ENCODE results near the gene GPR33. TPM values are rescaled to one million over a fixed set of nuclear protein-coding genes. Genes with fewer than 3 reads are reported as not detected.

The GPR33 gene, protein sequence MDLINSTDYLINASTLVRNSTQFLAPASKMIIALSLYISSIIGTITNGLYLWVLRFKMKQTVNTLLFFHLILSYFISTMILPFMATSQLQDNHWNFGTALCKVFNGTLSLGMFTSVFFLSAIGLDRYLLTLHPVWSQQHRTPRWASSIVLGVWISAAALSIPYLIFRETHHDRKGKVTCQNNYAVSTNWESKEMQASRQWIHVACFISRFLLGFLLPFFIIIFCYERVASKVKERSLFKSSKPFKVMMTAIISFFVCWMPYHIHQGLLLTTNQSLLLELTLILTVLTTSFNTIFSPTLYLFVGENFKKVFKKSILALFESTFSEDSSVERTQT
- total RNA-seq (not detected), polyA plus RNA-seq (not detected)
- long read RNA-seq, donor 1 = 0 reads
- long read RNA-seq, donor 2 = 0 reads
- long read RNA-seq, donor 3 = 0 reads
- long read RNA-seq, donor 4 = 0 reads
- long read RNA-seq, donor 5 = 0 reads

DNA sequence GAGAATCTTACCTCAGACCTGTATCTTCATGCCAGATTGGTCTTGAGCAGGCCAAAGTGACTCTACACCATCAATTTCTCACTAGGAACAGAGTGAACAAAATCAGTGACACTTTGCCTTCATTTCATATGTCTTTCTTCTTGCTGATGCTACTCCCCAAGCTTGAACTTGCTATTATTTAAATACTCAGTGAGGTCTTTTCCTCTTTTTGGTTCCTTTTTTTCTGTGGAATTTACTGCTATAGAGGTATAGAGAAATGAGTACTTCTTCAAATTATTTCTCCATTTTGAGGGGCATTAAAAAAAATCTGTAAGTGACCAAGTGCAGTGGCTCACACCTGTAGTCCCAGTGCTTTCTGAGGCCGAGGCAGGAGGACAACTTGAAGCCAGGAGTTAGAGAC is at the start of gene GPR33:
GPR33 (minus strand) TSS at position 154 of the 400 bp plus-strand sequence. CDS start 4,074 bp downstream, outside the sequence.
- DNase-seq = no peak

DNA sequence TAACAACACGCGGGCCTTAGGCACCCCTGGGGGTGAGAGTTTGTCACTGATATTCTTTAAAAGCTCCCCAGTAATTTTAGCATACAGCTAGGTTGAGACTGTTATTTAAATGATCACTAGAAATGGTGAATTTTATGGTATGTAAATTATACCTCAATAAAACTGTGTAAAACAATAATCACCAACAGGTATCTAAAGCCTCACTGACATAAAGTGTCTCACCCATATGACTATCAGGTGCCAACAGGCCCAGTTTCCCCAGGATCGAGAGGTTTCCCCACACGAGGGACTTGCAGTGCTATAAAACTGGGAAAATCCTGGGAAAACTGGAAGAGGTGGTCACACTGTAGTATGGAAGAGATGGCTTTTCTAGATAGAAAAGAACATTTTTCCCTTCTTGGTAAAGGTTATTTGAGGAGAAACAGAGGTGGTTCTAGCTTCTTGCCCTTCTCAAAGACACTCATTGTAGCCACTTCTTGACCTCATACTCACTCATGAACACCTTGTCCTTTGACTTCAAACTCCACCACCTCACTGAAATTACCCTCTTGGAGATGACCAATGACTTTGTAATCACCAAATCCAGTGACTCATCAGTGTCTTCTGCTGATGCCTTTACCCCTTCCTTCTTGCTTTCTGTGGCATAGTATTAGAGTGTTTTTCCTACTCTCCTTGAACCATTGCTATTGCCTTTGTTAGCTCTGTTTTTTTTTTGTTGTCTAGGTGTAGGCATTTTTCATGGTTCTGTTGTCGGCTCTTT is 48.5 kb upstream of the GPR33 start:
- no peak for ATAC-seq (ENCODE audit: insufficient read depth, low FRiP score)
- WGBS, 2 donors = 82 to 84% methylated on average over 5 of the region's 5 CpGs
- no peaks in the 10 kb centered on the region for H3K4me1 ChIP-seq (ENCODE audit: control insufficient read depth in 5 of 5, insufficient read depth in 5 of 5, low read length in 5 of 5)

More for the DNA sequence above, at the start of gene GPR33:
- Histone ChIP-seq H3K36me3 (ENCODE audit: control insufficient read depth in 4 of 4, insufficient read depth in 4 of 4, low read length in 4 of 4) (no peaks in the 10 kb centered on the region), H3K27ac (ENCODE audit: low read depth in 1 of 2, low read length in 1 of 2) (no peak within 1 kb of the TSS), H3K9ac (ENCODE audit: insufficient read depth in 1 of 2, low read length in 2 of 2) (no peak within 1 kb of the TSS), H3K4me3 (no peak within 1 kb of the TSS), H3K4me1 (ENCODE audit: control insufficient read depth in 5 of 5, insufficient read depth in 5 of 5, low read length in 5 of 5) (no peaks in the 10 kb centered on the region), H3K9me3 (ENCODE audit: control insufficient read depth in 4 of 4, insufficient read depth in 3 of 4, low read length in 3 of 4) (no peaks in the 10 kb centered on the region), H3K27me3 (ENCODE audit: control insufficient read depth in 3 of 3, insufficient read depth in 3 of 3, low read length in 2 of 3) (no peaks in the 10 kb centered on the region)
- TF ChIP-seq, protein P1, sequence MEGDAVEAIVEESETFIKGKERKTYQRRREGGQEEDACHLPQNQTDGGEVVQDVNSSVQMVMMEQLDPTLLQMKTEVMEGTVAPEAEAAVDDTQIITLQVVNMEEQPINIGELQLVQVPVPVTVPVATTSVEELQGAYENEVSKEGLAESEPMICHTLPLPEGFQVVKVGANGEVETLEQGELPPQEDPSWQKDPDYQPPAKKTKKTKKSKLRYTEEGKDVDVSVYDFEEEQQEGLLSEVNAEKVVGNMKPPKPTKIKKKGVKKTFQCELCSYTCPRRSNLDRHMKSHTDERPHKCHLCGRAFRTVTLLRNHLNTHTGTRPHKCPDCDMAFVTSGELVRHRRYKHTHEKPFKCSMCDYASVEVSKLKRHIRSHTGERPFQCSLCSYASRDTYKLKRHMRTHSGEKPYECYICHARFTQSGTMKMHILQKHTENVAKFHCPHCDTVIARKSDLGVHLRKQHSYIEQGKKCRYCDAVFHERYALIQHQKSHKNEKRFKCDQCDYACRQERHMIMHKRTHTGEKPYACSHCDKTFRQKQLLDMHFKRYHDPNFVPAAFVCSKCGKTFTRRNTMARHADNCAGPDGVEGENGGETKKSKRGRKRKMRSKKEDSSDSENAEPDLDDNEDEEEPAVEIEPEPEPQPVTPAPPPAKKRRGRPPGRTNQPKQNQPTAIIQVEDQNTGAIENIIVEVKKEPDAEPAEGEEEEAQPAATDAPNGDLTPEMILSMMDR (IDR thresholded peaks at IDR 0.05; ENCODE audit: control extremely low read depth, extremely low read depth) = no peak
- ATAC-seq (ENCODE audit: insufficient read depth, low FRiP score) = no peak
- 43 to 63% methylated on average over 1 of the region's 1 CpG for WGBS, 2 donors

DNA sequence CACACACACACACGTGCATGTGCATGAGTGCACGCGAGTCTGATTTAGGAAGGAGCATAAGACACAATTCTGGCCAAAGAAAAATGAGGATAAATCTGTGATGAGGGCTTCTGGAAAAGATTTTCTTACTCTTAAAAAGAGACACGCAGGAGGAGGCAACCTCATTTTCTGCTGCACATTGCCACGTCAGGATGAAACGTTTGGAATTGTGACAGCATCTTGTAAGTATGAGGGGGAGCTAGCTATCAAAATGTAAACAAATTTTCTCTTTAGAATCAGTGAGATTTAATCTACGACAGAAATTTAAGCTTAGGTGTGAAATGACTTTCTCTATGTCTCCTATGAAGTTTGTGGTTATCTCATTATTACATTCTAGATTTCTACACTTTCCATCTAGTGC is 42.3 kb upstream of the GPR33 start:
- no peaks in the 10 kb centered on the region for H3K36me3 ChIP-seq (ENCODE audit: control insufficient read depth in 4 of 4, insufficient read depth in 4 of 4, low read length in 4 of 4)
- H3K9ac ChIP-seq (ENCODE audit: insufficient read depth in 1 of 2, low read length in 2 of 2) = no peak overlapping the region
- ATAC-seq (ENCODE audit: insufficient read depth, low FRiP score) (no peak), DNase-seq (no peak)
- no peak overlapping the region for H3K4me3 ChIP-seq
- no peaks in the 10 kb centered on the region for H3K27me3 ChIP-seq (ENCODE audit: control insufficient read depth in 3 of 3, insufficient read depth in 3 of 3, low read length in 2 of 3)
- H3K27ac ChIP-seq (ENCODE audit: low read depth in 1 of 2, low read length in 1 of 2) = no peak overlapping the region
- peaks cover 0 to 4% (median 0%) of the 10 kb centered on the region in 4 donors for H3K9me3 ChIP-seq (ENCODE audit: control insufficient read depth in 4 of 4, insufficient read depth in 3 of 4, low read length in 3 of 4)
- H3K4me1 ChIP-seq (ENCODE audit: control insufficient read depth in 5 of 5, insufficient read depth in 5 of 5, low read length in 5 of 5) = no peaks in the 10 kb centered on the region
- WGBS, 2 donors = 49 to 71% methylated on average over 7 of the region's 7 CpGs
- TF ChIP-seq, protein P1 (IDR thresholded peaks at IDR 0.05; ENCODE audit: control extremely low read depth, extremely low read depth) = no peak

More for the DNA sequence above, 48.5 kb upstream of the GPR33 start:
- no peak for DNase-seq
- TF ChIP-seq, protein P1 (IDR thresholded peaks at IDR 0.05; ENCODE audit: control extremely low read depth, extremely low read depth) = no peak
- Histone ChIP-seq H3K9me3 (ENCODE audit: control insufficient read depth in 4 of 4, insufficient read depth in 3 of 4, low read length in 3 of 4) (no peaks in the 10 kb centered on the region), H3K9ac (ENCODE audit: insufficient read depth in 1 of 2, low read length in 2 of 2) (no peak overlapping the region), H3K4me3 (no peak overlapping the region), H3K36me3 (ENCODE audit: control insufficient read depth in 4 of 4, insufficient read depth in 4 of 4, low read length in 4 of 4) (no peaks in the 10 kb centered on the region), H3K27ac (ENCODE audit: low read depth in 1 of 2, low read length in 1 of 2) (no peak overlapping the region), H3K27me3 (ENCODE audit: control insufficient read depth in 3 of 3, insufficient read depth in 3 of 3, low read length in 2 of 3) (peaks cover 0 to 3% (median 0%) of the 10 kb centered on the region in 3 donors)
